WERI-Rb-1 (cell line): ENCODE measurements around the gene HSPBAP1.

Experiments used
- DNase-seq: peaks from one replicate; pipeline ENCODE4 v3.0.0-alpha.2; 2020
- H3K27ac ChIP-seq: fragments of 250-450 bp; sonication (Bioruptor Pico); 2 replicates; pipeline ENCODE4 v1.5.1; 2020; ENCODE audit warnings: mild to moderate bottlenecking, moderate library complexity
- H3K27me3 ChIP-seq: fragments of 250-450 bp; sonication (Bioruptor Pico); 2 replicates; pipeline ENCODE4 v1.5.1; 2021; ENCODE audit warnings: mild to moderate bottlenecking, low read depth, moderate library complexity; ENCODE audit not compliant: insufficient read depth, severe bottlenecking
- H3K36me3 ChIP-seq: fragments of 250-450 bp; sonication (Bioruptor Pico); 2 replicates; pipeline ENCODE4 v1.5.1; 2020; ENCODE audit warnings: mild to moderate bottlenecking, moderate library complexity
- H3K4me3 ChIP-seq: 2 replicates; pipeline ENCODE4 v1.5.1; 2011; ENCODE audit warnings: low read depth, mild to moderate bottlenecking, control low read depth, low read length
- H3K9me3 ChIP-seq: fragments of 250-450 bp; sonication (Bioruptor Pico); 2 replicates; pipeline ENCODE4 v1.5.1; 2021; ENCODE audit warnings: mild to moderate bottlenecking, moderate library complexity; ENCODE audit not compliant: severe bottlenecking
- TF ChIP-seq, protein P1 (sequence below): IDR thresholded peaks from 2 replicates; pipeline ENCODE4 v1.5.1; 2011; ENCODE audit warnings: low read depth, mild to moderate bottlenecking, control low read depth, inconsistent platforms, low read length

The HSPBAP1 gene

DNA sequence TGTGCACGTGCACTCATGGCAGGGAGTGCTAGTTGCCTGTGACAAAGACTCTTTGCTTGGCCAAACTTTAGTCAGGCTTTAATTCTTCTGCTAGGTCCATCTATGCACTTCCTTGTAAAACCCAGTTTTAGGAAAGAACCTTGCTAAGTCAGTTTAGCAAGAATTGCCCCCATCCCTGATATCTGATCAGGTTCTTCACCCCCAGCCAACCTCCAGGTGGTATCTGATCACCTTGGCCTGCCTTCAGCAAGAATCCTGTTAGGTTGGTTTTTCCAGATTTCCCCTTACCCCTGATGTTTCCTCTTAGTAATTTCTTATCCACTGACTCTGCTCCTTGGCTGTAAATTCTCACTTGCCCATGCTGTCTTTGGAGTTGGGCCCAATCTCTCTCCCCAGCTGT lies 8.4 kb downstream of the HSPBAP1 start:
- no peak overlapping the region for H3K27ac ChIP-seq
- no peaks in the 10 kb centered on the region for H3K9me3 ChIP-seq
- H3K4me3 ChIP-seq: no peak overlapping the region
- TF ChIP-seq, protein P1, sequence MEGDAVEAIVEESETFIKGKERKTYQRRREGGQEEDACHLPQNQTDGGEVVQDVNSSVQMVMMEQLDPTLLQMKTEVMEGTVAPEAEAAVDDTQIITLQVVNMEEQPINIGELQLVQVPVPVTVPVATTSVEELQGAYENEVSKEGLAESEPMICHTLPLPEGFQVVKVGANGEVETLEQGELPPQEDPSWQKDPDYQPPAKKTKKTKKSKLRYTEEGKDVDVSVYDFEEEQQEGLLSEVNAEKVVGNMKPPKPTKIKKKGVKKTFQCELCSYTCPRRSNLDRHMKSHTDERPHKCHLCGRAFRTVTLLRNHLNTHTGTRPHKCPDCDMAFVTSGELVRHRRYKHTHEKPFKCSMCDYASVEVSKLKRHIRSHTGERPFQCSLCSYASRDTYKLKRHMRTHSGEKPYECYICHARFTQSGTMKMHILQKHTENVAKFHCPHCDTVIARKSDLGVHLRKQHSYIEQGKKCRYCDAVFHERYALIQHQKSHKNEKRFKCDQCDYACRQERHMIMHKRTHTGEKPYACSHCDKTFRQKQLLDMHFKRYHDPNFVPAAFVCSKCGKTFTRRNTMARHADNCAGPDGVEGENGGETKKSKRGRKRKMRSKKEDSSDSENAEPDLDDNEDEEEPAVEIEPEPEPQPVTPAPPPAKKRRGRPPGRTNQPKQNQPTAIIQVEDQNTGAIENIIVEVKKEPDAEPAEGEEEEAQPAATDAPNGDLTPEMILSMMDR: no peak
- peaks cover 3% of the 10 kb centered on the region; the same call in 1 of the 2 replicates for H3K36me3 ChIP-seq
- H3K27me3 ChIP-seq: no peaks in the 10 kb centered on the region
- no peak for DNase-seq

DNA sequence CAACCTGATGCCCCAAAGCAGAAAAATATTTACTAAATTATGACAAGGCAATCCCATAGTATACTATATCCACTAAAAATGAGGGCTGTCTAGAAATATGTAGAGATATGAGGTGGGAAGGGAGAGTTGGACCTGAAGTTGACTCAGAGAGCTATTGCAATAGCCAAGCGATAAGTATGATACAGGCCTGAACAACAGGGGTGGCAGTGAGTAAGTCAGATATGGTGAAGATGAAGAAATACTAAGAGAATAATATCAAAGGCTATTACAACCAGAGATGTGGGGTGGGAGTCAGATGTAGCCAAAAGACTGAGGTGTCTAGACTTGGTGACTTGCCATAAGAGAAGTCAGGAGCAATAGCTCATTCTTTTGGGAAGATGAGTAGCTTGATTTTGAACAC lies 9.2 kb downstream of the HSPBAP1 start:
- DNase-seq: no peak
- no peak overlapping the region for H3K4me3 ChIP-seq
- H3K27ac ChIP-seq: no peak overlapping the region
- H3K36me3 ChIP-seq: peaks cover 3% of the 10 kb centered on the region; the same call in 1 of the 2 replicates
- TF ChIP-seq, protein P1: no peak
- no peaks in the 10 kb centered on the region for H3K27me3 ChIP-seq
- no peaks in the 10 kb centered on the region for H3K9me3 ChIP-seq

DNA sequence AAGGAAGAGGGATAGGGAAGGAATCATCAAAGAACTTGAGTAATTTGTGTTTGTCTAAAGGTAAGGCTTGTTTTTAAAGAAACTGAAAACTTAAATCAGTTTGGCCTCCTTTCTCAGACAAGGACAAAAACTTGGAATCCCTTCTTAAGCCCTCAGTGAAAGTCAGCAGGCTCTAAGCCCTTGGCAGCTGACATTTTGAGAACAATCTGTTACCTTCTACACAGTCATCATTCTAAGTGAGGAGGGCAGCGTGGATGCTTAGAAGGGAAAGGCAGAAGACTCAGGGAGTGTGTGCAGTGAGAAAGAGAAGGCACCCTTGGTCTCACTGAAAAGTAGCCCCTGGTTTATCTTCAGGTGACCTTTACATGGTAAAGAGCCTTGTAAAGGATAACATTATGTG lies 10.8 kb downstream of the HSPBAP1 start:
- no peaks in the 10 kb centered on the region for H3K27me3 ChIP-seq
- DNase-seq: peak; percentile 53
- H3K4me3 ChIP-seq: no peak overlapping the region
- H3K36me3 ChIP-seq: peaks cover 3% of the 10 kb centered on the region; the same call in 1 of the 2 replicates
- H3K9me3 ChIP-seq: no peaks in the 10 kb centered on the region
- H3K27ac ChIP-seq: no peak overlapping the region
- TF ChIP-seq, protein P1: no peak

DNA sequence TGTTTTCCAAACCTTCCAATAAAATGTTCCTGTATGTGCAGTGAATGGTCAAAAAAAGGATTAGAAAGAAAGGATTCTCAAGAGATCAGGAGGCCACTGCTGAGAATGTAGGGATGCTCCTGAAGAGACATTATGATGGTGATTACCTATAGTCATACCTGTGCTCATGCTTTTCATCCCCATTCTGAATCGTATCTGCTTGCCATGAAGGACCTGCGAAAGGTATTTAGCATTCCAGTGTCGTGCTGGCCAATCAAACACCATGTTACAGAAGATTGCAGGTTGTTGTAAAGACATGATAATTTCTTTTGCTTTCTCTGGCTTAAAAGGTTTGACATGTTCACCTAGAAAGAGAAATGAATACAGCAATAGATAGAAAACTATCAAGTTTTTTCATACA lies 16.1 kb downstream of the HSPBAP1 start:
- Histone ChIP-seq H3K36me3 (no peaks in the 10 kb centered on the region; the same call in 1 of the 2 replicates), H3K4me3 (no peak overlapping the region), H3K27me3 (no peaks in the 10 kb centered on the region), H3K27ac (no peak overlapping the region), H3K9me3 (no peaks in the 10 kb centered on the region)
- TF ChIP-seq, protein P1: no peak
- DNase-seq: no peak

DNA sequence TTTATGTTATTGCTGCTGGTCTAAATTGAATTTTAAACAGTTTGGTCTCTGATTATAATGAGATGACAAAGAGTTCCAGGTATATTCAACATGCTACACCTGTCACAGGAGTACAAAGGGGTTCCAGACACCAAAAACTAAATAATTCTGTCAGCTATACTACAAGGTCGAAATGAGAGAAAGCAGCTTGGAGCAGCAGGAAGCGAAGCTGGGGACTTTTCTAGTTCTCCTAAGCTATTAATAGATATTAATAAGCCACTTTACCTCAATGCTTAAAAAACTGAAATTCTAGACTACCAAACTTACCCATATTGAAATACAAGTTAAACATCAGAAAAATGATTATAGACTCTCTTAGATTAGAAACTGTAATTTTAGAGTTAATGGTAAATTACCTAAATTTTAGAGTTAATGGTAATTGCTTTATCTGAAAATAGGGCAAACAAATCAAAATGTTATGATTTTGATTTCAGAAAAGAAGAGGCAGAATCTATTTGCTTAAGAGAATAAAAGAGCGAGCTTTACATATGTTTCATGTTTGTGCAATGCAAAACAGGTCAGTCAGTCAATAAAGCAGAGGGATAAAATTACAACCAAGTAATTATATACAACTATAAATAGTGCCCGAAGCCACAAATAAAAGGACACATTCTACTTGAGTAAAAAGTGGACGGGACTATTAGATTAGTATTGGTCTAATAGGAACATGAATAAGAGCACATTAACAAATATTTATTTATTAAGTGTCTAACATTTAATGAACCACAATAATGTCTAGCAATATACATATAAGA lies 16.8 kb downstream of the HSPBAP1 start:
- Histone ChIP-seq H3K4me3 (no peak overlapping the region), H3K27ac (no peak overlapping the region), H3K9me3 (no peaks in the 10 kb centered on the region), H3K27me3 (no peaks in the 10 kb centered on the region), H3K36me3 (no peaks in the 10 kb centered on the region; the same call in 1 of the 2 replicates)
- DNase-seq: no peak
- TF ChIP-seq, protein P1: no peak
